Ramos (cell line): Measurements from ENCODE around the gene CAMK1D.
"Not testable (repeated sequence)": the region's sequence is repeated elsewhere in the genome, so short reads cannot be mapped to it uniquely, and the experiment has no call there.

Experiments used
- in situ Hi-C: fragments of 300-500 bp; cut with MboI; formaldehyde crosslinking; loops from one replicate; pipeline ENCODE4 v1.14.3; 2022; ENCODE audit warnings: low sequenced_read_pairs; ENCODE audit not compliant: unreplicated experiment

CAMK1D gene

GRCh38 chr10:12703813-12704212 lies 354.5 kb downstream of the CAMK1D start:
- in situ Hi-C loops: no loop called here

GRCh38 chr10:12704488-12704887 lies 355.1 kb downstream of the CAMK1D start:
- in situ Hi-C loops: no loop called here

- in situ Hi-C loops: no loop called here
Measured at GRCh38 chr10:12705943-12706342, 356.6 kb downstream of the CAMK1D start.

GRCh38 chr10:12707461-12708185 lies 358.3 kb downstream of the CAMK1D start:
- in situ Hi-C loops: no loop called here

GRCh38 chr10:12709000-12709401 lies 359.7 kb downstream of the CAMK1D start:
- in situ Hi-C loops: no loop called here

GRCh38 chr10:12709521-12709963 lies 360.2 kb downstream of the CAMK1D start:
- in situ Hi-C loops: no loop called here

- in situ Hi-C loops: loop anchor here (10.0 kb wide), 1 partner anchor 445 kb away; no protein-coding TSS in a partner anchor
Measured at GRCh38 chr10:12710157-12710556, 360.8 kb downstream of the CAMK1D start.

- in situ Hi-C loops: loop anchor here (10.0 kb wide), 1 partner anchor 446 kb away; no protein-coding TSS in a partner anchor
Measured at GRCh38 chr10:12710594-12711349, 361.4 kb downstream of the CAMK1D start.

GRCh38 chr10:12711350-12711708 lies 362.0 kb downstream of the CAMK1D start:
- in situ Hi-C loops: loop anchor here (10.0 kb wide), 1 partner anchor 447 kb away; no protein-coding TSS in a partner anchor

- in situ Hi-C loops: loop anchor here (10.0 kb wide), 1 partner anchor 448 kb away; no protein-coding TSS in a partner anchor
Measured at GRCh38 chr10:12712293-12712983, 363.1 kb downstream of the CAMK1D start.

GRCh38 chr10:12712984-12713316 lies 363.6 kb downstream of the CAMK1D start:
- in situ Hi-C loops: loop anchor here (10.0 kb wide), 1 partner anchor 448 kb away; no protein-coding TSS in a partner anchor

GRCh38 chr10:12716042-12716441 lies 366.7 kb downstream of the CAMK1D start:
- in situ Hi-C loops: loop anchor here (10.0 kb wide), 1 partner anchor 451 kb away; no protein-coding TSS in a partner anchor

GRCh38 chr10:12717981-12718707 lies 368.8 kb downstream of the CAMK1D start:
- in situ Hi-C loops: loop anchor here (10.0 kb wide), 1 partner anchor 453 kb away; no protein-coding TSS in a partner anchor

- in situ Hi-C loops: loop anchor here (10.0 kb wide), 1 partner anchor 455 kb away; no protein-coding TSS in a partner anchor
Measured at GRCh38 chr10:12719365-12719764, 370.0 kb downstream of the CAMK1D start.

GRCh38 chr10:12720217-12720981 lies 371.1 kb downstream of the CAMK1D start:
- in situ Hi-C loops: no loop called here

GRCh38 chr10:12721334-12721733 lies 372.0 kb downstream of the CAMK1D start:
- in situ Hi-C loops: no loop called here

GRCh38 chr10:12723220-12723619 lies 373.9 kb downstream of the CAMK1D start:
- in situ Hi-C loops: no loop called here

GRCh38 chr10:12724807-12725579 lies 375.6 kb downstream of the CAMK1D start:
- in situ Hi-C loops: no loop called here

- in situ Hi-C loops: not testable (repeated sequence)
Measured at GRCh38 chr10:12725580-12725888, 376.2 kb downstream of the CAMK1D start.
